Measurements from ENCODE around the gene NSL1.
"Not testable (repeated sequence)": the region's sequence is repeated elsewhere in the genome, so short reads cannot be mapped to it uniquely, and the experiment has no call there.

The NSL1 gene

DNA sequence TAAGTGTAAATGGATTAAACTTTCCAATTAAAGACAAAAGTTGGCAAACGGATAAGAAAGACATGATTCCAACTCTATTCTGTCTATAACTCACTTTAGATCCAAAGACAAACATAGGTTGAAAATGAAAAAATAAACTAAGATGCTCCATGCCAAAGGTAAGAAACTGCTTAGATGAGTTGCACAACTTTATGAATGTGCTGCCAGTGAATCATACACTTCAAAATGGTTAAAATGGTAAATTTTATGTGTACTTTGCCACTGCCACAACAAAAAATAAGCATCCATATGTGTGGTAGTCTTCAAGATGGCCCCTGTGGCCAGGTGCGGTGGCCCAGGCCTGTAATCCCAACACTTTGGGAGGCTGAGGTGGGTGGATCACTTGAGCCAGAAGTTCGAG, 45.0 kb downstream of the NSL1 start:
- DNase-seq = no peak

DNA sequence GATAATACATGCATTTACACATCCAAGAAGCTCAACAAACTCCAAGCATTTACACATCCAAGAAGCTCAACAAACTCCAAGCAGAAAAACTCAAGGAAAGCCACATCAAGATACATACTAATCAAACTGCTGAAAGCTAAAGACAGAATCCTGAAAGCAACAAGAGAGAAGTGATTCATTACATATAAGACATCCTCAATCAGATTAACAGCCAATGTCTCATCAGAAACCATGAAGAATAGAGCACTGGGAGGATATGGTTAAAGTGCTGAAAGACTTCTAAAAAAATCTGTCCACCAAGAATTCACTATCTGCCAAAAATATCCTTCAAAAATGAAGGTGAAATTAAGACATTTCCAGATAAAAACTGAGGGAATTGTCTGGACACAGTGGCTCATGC, 46.3 kb downstream of the NSL1 start:
- no peak for DNase-seq

DNA sequence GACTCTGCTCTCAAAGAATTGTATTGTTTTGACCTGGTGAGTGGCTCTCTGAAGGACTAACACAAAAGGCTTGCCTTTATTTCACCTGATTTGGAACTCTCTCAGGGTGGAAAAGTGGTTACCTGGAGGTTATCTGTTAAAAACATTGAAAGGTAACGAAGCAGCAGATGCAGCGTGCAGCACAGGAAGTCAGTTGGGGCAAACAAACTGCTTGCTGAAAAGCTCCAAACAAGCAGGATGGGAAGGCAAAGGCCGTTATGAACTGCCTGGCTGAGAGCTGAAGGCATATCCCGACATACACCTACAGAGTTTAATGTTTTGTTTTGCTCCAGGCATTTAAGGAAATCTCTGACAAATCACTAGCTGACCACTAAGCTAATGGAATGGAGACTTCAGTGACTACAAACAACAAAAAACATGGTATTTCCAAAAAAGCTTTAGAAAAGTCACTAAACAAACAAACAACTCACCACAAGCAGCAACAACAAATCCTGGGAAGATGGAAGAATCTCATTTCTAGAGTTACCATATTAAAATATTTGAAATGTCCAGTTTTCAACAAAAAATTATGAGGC, 47.6 kb downstream of the NSL1 start:
- no peak for DNase-seq

DNA sequence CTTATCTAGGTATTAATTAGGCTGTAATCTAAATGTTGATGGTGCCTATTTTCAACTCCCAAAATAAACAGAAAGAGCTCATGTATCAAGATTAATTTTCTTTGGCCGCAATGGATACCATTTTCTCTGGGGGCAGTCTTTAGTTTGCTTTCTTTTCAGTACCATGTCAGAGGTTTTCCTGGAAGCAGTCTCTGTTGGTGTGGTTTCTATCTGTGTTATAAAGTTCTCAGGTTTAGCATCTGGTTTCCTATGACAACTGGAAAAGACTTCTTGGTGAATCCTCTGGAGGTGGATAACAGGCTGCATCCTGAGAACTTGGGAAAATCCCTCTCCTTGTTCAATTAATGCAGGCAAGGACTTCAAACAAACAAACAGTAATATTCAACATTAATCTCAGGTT, 53.2 kb downstream of the NSL1 start:
- no peak for DNase-seq

DNA sequence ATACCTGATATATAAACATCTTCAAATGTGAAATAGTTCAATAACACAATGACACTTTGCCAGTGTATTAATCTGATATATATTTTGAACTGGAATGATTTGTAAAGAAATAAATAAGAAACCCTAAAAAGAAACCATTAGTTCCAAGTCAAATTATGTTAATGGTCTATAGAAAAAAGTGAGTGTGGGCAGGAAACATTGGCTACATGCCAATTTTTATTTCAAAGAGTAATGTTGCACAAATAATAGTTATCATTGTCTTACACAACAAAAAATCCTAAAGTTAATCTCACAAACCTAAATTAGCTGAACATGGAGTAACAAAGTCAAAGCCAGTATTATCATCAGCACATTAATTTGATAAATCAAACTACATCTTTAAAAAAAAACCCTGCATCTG, 54.0 kb downstream of the NSL1 start:
- DNase-seq = no peak

DNA sequence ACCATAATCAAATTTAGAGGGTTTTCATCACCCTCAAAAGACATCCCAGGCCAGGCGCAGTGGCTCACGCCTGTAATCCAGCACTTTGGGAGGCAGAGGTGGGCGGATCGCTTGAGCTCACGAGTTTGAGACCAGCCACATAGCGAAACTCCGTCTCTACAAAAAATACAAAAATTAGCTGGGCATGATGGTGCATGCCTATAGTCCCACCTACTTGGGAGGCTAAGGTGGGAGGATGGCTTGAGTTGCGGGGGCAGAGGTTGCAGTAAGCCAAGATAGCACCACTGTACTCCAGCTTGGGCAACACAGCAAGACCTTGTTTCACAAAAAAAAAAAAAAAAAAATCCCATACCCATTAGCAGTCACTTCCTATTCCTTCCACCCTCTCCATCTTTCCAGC, 58.5 kb downstream of the NSL1 start:
- no peak for DNase-seq

DNA sequence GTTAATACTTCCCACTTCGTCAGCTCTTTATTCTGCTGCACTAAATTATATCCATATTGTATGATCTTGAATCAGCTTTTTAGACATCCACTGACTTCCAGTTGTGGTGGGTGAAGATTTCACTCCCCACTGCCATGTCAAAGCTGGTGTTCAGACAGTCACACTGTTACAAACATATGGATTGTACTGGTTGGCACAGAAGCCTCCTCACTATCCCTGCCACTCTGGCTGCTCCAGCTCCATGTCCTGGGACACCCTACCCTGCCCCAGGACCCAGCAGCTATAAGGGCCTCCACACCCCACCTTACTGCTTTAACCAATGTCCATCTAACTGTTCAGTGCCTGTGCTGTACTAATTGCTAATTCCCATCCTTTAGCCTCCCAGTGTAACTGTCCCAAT, 59.9 kb downstream of the NSL1 start:
- DNase-seq = no peak

DNA sequence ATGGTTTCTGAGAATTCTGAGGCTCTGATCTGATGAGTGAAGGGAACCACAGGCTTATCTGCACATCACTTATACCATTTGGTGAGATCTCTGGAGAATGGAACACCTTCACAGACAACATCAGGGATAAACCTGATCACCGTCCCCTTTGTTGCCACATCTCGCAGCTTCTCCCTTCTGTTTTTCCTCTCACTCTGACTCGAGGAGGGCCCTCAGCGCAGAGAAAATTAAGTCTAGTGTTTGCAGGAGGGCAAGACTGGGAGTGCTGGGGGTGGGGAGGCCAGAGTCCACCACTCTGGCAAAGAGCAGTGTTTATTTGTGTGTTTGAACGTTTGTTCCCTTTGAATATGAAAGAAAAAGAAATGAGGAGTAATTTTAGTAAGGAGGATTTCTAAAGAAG, 63.0 kb downstream of the NSL1 start:
- no peak for DNase-seq

DNA sequence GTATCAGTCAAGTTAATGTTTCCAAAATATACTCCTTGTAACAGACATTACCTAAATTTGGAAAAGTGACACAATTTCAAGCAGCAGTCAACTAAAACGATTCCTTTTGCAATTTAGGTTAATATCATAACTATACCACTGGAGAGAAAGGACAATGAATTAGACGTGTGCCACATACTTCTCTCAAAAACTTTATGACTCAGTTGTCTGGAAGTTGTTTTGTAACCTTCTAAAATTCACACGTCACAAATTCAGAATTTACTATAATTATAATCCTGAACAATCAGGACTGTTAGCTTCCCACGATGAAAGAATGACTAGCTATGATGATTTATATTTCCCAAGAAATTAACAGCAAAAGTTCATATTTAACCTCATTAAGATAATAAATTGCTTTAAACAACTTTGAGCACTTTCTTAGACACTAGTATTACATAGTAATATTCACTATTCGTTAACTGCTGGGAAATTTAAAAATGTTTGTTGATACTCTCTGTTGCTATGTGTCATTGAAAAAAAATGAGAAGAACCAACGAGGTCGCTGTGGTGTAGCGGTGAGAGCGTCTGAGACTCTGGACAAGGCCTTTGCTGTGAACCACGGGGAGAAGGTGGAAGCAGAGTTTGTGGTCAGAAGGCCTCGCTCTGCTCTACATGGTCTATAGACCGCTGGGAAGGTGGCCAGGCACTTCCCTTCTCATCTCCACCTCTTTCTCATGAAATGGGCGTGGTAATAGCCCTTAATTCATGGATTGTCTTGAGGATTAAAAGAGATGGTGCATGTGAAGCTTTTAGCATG, 64.0 kb downstream of the NSL1 start:
- DNase-seq = no peak

DNA sequence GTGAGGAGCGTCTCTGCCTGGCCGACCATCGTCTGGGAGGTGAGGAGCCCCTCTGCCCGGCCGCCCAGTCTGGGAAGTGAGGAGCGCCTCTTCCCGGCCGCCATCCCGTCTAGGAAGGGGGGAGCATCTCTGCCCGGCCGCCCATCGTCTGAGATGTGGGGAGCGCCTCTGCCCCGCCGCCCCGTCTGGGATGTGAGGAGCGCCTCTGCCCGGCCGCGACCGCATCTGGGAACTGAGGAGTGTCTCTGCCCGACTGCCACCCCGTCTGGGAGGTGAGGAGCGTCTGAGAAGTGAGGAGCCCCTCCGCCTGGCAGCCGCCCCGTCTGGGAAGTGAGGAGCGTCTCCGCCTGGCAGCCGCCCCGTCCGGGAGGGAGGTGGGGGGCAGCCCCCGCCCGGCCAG, 66.9 kb downstream of the NSL1 start:
- not testable (repeated sequence) for DNase-seq

DNA sequence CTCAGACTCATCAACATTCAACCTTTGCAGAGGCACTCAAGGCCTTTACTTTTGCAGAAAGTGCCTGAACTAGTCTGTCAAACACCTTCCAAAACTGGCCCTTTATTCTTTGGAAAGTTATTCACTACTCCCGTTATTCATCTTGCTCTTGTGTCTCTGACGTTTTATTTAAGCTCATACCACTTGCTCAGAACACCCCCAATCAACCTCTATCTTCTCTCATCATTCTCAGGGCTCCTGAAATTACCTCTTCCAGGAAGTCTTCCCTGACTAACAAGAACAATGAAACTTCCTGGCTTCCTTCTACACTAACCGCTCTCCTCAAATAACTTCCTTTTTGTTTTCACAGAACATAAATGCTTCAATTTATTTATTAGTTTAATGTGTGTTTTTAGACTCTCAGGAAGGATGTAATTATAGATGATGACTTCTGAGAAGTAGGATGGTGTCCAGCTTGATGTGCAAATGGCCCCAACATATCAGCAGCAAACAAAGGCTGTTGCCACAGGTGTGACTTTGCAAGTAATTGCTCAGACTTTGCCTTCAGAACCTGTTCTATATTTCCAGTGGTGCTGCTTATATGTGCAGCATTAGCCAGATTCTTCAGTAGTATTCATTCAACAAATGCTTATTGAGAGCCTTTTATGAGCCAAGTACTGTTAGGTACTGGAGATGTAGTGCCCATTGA, 69.2 kb downstream of the NSL1 start:
- no peak for DNase-seq

DNA sequence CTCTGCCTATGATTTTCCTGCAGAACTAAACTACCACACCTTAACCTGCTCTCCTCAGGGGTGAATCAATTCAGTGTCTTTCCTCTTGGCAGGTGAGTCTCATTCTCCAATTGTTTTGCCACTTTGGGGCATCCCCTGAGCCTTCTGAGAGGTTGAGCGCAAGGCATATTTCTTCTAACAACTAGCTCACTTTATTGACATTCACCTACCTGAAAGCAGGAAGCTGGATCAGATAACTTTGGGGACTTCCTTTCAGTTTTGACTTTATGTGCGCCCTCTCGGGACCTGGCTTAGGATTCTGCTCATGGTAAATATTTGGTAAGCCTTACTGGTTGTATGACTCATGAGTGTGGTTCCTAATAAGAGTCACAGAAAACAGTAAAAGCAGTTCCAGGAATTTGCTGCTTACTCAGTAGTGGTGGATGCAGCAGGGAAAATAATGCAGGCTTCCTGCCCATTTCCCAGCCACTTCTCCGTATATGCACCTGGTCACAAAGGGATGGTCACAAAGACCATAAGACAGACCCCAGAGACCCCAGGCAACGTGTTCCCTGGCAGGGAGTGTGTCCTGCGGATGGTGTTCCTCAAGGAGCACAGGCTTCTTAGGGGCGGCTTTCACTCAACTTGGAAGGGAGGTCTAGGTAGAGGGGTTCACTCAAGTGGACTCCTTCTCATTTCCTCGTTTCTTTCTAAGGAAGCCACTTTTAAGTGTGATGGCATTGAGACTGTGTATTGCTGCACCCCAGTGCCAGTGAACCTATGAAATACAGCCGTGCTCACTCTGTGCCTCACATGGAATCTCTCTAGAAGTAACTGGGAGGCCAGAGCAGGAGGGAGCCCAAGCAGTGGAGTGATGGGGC, 70.0 kb downstream of the NSL1 start:
- no peak for DNase-seq

DNA sequence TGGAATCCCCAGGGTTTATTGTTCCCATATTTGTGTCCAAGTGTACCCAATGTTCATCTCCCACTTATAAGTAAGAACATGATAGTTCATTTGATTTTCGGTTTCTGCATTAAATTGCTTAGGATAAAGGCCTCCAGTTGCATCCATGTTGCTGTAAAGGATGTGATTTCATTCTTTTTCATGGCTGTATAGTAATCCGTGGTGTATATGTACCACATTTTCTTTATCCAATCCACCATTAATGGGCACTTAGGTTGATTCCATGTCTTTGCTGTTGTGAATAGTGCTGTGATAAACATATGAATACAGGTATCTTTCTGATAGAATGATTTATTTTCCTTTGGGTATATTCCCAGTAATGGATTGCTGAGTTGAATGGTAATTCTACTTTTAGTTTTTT, 71.9 kb downstream of the NSL1 start:
- no peak for DNase-seq

DNA sequence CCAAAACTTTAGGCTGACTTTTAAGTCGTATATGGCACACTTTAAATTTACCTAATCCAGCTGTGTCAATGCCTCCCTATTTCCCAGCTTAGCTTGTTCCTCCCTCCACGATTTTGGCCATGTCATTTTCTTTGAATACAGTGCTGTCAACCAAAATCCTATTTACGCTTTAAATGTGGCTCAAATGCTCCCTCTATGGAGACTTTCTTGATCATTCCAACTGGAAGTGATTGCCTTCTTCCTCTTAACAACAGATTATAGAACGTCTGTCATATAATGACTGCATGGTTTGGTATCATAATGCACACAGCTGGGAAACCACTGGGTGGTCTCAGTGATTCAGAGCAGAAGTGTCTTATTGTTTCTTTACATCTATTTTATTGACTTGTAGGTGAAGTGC, 73.1 kb downstream of the NSL1 start:
- no peak for DNase-seq

DNA sequence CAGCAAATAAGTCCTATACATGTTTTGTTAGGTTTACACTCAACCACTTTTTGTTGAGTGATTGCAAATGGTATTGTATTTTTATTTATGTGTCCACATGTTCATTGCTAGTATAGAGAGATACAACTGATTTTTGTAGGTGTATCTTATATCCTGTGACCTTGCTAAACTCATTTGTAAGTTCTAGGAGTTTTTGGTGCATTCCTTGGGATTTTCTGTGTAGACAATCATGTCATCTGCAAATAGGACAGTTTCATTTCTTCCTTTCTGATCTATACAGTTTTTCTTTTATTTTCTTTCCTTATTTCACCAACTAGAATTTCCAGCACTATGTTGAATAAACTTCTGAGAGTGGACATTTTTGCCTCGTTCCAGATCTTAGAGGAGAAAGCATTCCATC, 75.4 kb downstream of the NSL1 start:
- no peak for DNase-seq

DNA sequence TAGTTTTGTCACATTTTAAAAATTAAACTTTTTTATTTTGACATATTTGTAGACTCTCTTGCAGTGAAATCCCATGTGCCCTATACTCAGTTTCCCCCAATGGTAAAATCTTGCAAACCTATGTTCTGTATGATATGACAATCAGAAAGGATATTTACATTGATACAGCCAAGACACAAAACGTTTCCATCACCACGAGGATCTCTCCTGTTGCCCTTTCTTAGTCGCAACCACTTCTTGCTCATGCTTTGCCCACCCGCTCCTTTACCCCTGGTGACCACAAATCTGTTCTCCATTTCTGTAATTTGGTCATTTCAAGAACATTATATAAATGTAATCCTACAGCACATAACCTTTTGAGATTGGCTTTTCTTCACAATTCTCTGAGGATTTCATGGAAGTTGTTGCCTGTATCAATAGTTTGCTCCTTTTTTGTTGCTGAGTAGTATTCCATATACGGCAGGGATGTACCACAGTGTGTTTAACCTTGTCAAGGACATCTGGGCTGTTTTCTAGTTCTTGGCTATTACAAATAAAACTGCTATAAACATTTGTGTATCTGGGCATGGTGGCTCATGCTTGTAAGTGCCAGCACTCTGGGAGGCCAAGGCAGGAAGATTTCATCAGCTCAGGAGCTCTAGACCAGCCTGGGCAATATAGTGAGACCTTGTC, 78.0 kb downstream of the NSL1 start:
- no peak for DNase-seq

DNA sequence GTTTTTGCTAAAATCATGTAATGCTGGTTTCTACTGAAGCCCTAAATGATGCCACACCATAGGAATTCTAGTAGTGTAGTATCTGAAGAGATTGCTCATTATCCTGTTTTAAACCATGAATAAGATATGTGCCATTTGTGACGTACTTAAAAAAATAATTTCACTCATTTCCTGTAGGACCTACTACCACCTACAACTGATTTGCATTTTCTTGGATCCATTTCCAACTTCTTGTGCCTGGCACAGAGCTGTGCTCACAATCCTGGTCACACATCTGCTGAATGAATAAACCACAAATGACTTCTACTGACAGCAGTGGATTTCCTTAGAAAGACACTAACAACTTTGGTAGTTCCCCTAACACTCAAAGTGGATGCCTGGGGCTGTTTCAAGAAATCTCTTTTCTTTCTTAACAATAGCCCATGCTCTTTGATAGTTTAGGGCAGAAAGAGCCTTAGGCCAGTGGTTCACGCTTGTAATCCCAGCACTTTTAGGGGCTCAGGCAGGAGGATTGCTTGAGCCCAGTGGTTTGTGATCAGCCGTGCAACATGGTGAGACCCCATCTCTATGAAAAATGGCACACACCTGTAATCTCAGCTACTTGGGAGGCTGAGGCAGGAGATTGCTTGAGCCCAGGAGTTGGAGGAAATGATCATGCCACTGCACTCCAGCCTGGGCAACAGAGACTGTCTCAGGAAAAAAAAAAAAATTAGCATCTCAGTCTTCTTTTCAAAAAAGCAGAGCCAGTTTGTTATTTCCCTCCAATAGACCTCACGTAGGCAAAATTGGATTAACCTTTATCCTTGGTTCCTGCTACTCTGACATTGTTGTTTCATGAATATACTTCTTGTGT, 78.9 kb downstream of the NSL1 start:
- DNase-seq = no peak

DNA sequence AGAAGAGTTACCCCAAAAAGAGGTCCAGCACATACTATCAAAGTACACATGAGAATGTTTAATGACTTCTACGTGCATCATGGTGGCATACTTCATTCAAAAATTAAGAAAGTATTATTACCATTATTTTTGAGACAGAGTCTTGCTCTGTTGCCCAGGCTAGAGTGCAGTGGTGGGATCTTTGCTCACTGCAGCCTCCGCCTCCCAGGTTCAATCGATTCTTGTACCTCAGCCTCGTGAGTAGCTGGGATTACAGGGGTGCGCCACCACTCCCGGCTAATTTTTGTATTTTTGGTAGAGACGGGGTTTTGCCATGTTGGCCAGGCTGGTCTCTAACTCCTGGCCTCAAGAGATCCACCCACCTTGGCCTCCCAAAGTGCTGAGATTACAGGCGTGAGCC, 79.6 kb downstream of the NSL1 start:
- not testable (repeated sequence) for DNase-seq

DNA sequence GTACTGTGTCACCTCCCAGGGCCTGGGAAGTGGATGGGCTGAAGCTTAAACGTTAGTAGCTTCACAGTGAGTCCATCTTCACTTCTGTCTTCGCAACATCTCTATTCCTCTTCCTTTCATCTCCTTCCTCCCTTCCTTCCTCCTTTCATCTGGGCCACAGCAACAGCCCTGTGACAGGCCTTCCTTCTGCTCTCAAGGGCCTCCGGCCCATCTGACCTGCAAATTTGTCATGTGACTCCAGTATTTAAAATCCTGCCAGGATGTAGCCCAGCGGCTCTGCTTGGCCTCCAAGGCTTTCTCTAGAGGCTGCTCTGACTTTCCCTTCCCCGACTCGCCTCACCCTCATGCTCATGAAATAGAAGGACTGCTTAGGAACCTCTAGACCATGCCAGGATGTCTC, 81.0 kb downstream of the NSL1 start:
- no peak for DNase-seq

DNA sequence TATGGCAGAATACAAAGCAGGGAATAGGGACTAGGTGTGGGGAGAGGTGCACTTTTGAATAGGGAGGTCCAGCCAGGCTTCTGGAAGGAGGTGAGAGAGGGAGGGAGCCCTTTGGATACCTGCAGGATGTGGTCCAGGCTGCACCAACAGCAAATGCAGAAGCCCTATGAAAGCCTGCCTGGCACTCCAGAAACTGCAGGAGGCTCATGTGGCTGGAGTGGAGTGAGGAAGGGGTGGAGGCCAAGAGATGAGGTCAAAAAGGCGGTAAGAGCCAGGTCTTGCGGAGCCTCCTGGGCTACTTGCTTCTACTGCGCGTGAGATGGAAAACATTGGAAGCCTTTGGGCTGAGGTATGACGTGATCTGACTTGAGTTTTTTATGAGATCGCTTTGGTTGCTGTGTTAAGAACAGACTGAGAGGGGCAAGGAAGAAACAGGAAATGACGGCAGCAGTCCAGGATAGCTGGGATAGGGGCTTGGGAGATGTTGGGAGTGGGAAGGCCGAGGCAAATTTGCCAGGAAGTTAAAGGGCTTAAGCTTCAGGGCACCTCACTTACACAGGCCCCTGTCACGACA, 87.5 kb downstream of the NSL1 start:
- no peak for DNase-seq

DNA sequence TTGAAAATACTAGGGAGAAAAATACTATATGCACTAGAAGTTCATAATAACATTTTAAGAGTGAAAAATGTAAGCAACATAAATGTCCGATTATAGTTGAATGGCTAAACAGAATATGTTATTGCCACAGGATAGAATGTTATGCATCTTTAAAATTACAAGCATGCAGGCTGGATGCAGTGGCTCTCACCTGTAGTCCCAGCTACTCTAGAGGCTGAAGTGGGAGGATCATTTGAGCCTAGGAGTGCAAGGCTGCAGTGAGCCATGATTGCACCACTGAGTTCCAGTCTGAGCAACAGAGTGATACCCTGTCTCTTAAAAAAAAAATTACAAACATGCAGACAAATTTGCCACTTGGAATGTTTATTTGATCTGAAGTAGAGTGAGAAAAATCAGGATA, 88.9 kb downstream of the NSL1 start:
- no peak for DNase-seq

DNA sequence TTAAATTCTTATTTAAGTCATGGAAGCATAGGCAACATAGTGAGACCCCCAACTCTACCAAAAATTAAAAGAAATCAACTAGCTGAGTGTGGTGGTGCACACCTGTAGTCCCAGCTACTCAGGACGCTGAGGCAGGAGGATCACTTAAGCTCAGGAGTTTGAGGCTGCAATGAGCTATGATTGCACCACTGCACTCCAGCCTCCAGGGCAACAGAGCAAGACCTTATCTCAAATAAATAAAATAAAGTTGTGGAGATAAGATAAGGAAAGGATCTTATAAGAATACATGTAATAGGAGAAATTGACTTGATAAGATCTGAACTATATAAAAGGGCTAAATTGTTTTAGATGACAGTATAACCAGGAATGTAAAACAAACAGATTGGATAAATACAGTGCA, 89.7 kb downstream of the NSL1 start:
- no peak for DNase-seq

Measured in SW 1271 (cell line).